Testis (tissue), 3 donors: ENCODE measurements around the gene DRG1. TPM values are rescaled to one million over a fixed set of nuclear protein-coding genes. Genes with fewer than 3 reads are reported as not detected.

Experiments used
- DNase-seq: peaks from one replicate; pipeline ENCODE4 v3.0.0-alpha.2; 2019
- H3K27ac ChIP-seq, 2 donors: fragments of 200-600 bp; sonication (generic); one replicate each; pipeline ENCODE4 v1.5.1; 2019
- H3K27me3 ChIP-seq: fragments of 200-600 bp; sonication (generic); one replicate; pipeline ENCODE4 v1.5.1; 2019
- H3K36me3 ChIP-seq: fragments of 200-600 bp; sonication (generic); one replicate; pipeline ENCODE4 v1.5.1; 2017; ENCODE audit warnings: low read depth; ENCODE audit errors: missing control alignments
- H3K4me1 ChIP-seq: fragments of 200-600 bp; sonication (generic); one replicate; pipeline ENCODE4 v1.5.1; 2019
- H3K4me3 ChIP-seq, 2 donors: fragments of 200-600 bp; sonication (generic); one replicate each; pipeline ENCODE4 v1.5.1; 2017 to 2019
- H3K9me3 ChIP-seq: fragments of 200-600 bp; sonication (generic); one replicate; pipeline ENCODE4 v1.5.1; 2017
- POLR2A ChIP-seq: fragments of 450-650 bp; IDR thresholded peaks from one replicate; pipeline ENCODE4 v1.6.1; 2017; ENCODE audit warnings: antibody characterized with exemption, mild to moderate bottlenecking, moderate library complexity
- WGBS, 2 donors: methylation state at CpG; one replicate each; pipeline ENCODE4 v1.1.5; 2018; 5-methylcytosine and 5-hydroxymethylcytosine counted together
- intact Hi-C: fragments of 100-400 bp; cut with DNase I; formaldehyde crosslinking; loops from one replicate; pipeline ENCODE4 v1.15.1; 2023; ENCODE audit warnings: low total_unique reads
- polyA plus RNA-seq: library from polyadenylated mRNA; stranded (reverse); fragments of 350-450 nt; fragmentation: Illumina TruSeq; extraction: RNeasy Lipid Tissue Mini Kit (QIAGEN cat#74804); gene quantifications from one replicate; pipeline ENCODE4 v1.2.3, GENCODE V29; 2014; ENCODE audit warnings: low read depth, low replicate concordance; ENCODE audit not compliant: insufficient read depth
- total RNA-seq, 2 donors: library from RNA; depleted of rRNA; stranded (reverse); fragments of >200 nt; gene quantifications; one replicate each; pipeline ENCODE4 v1.2.3, GENCODE V29; 2016
- TF ChIP-seq, protein P1 (sequence below), 3 experiments: fragments of 450-650 bp in 2 of 3; fragments of 200-600 bp in 1 of 3; sonication (generic) in 1 of 3; IDR thresholded peaks; one replicate each; pipeline ENCODE4 v1.5.1; 2016 to 2019; ENCODE audit warnings: antibody characterized with exemption in 3 of 3, mild to moderate bottlenecking in 2 of 3, moderate library complexity in 1 of 3

DRG1 gene
- total and polyA plus RNA-seq, 3 donors from 2014 or later: 148 to 399 (median 165) TPM

DNA sequence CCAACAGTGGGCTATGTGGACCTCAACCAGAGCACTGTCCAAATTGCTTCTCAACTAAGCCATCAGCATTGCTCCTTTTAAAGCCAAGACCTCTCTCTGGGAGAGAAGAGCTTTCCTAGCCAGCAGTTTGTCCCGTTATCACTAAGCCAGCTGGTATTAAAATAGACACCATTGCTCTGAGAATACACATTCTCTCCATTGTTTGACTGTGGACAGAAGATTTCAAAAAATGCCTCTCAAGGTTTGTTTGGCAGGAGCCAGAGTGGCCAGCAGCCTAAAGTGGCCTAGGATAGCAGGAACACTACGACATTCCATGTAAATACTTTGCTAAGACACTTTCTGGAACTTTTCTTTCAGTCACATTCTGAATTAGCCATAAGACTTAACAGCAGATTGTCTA, 49.0 kb downstream of the DRG1 start:
- no peak for DNase-seq
- TF ChIP-seq POLR2A: no peak
- TF ChIP-seq, protein P1, sequence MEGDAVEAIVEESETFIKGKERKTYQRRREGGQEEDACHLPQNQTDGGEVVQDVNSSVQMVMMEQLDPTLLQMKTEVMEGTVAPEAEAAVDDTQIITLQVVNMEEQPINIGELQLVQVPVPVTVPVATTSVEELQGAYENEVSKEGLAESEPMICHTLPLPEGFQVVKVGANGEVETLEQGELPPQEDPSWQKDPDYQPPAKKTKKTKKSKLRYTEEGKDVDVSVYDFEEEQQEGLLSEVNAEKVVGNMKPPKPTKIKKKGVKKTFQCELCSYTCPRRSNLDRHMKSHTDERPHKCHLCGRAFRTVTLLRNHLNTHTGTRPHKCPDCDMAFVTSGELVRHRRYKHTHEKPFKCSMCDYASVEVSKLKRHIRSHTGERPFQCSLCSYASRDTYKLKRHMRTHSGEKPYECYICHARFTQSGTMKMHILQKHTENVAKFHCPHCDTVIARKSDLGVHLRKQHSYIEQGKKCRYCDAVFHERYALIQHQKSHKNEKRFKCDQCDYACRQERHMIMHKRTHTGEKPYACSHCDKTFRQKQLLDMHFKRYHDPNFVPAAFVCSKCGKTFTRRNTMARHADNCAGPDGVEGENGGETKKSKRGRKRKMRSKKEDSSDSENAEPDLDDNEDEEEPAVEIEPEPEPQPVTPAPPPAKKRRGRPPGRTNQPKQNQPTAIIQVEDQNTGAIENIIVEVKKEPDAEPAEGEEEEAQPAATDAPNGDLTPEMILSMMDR (IDR thresholded peaks at IDR 0.05): no peak
- no peaks in the 10 kb centered on the region for H3K27me3 ChIP-seq
- no peak overlapping the region for H3K4me3 ChIP-seq
- intact Hi-C loops: no loop called here
- H3K9me3 ChIP-seq: no peaks in the 10 kb centered on the region
- 53 to 70% methylated on average over 2 of the region's 2 CpGs for WGBS, 2 donors
- no peak overlapping the region for H3K27ac ChIP-seq
- no peaks in the 10 kb centered on the region for H3K36me3 ChIP-seq
- H3K4me1 ChIP-seq: peaks cover 4% of the 10 kb centered on the region

DNA sequence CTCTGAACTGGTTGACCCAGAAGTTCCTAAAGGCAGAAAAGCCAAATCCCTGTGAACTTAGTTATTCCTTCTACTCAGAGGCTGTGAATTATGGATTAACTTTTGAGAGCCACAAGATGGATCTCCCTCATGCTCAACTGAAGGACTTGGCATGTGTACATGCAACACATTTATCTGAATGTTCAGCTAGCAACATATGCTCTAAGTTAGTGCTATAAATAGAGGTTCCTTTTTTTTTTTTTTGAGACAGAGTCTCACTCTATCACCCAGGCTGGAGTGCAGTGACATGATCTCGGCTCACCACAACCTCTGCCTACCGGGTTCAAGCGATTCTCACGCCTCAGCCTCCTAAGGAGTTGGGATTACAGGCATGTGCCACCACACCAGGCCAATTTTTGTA, 50.1 kb downstream of the DRG1 start:
- intact Hi-C loops: no loop called here
- DNase-seq: no peak
- Histone ChIP-seq H3K4me1 (no peaks in the 10 kb centered on the region), H3K4me3 (no peak overlapping the region), H3K36me3 (no peaks in the 10 kb centered on the region), H3K27me3 (no peaks in the 10 kb centered on the region), H3K9me3 (no peaks in the 10 kb centered on the region), H3K27ac (no peak overlapping the region)
- 88 to 90% methylated on average over 4 of the region's 4 CpGs for WGBS, 2 donors
- TF ChIP-seq, protein P1 (IDR thresholded peaks at IDR 0.05): no peak
- TF ChIP-seq POLR2A: no peak

DNA sequence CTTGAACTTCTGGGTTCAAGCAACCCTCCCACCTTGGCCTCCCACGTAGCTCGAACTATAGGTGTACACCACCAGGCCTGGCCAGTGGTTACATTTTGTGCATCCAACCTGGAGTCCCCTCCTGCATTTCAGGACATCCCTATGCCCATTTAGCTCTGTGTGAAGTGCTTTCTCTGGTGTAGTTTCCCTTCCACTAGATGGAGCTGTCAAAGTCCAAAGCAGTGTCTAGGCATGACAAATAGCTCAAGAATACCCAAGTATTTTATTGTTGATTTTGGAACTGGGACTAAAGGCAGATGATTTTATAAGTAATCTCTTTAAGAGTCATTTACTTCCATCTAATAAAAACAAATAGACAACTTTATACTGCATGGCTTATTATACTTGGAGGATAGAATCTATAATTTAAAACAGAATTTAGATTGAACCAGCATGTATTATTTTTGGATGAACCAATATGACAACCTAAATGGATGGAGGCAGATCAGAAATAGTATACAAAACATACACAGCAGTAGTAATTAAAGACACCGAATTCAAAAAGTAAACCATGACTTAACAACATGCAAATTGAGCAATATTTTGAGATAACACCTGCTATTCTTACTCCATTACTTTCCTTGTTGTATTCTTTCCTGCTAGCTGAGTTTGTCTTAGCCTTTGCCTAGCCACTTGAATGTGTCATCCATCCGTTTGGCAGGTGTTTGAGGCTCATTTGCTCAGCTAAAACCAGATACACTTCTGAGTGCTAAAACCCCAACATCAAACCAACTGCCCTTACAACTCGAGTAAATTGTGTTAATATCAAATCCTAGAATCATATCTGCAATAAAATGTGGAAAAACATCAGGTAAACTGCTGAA, 52.5 kb downstream of the DRG1 start:
- intact Hi-C loops: no loop called here
- DNase-seq: no peak
- no peaks in the 10 kb centered on the region for H3K27me3 ChIP-seq
- TF ChIP-seq, protein P1 (IDR thresholded peaks at IDR 0.05): no peak
- no peak for TF ChIP-seq POLR2A
- H3K36me3 ChIP-seq: no peaks in the 10 kb centered on the region
- H3K27ac ChIP-seq: no peak overlapping the region
- H3K9me3 ChIP-seq: no peaks in the 10 kb centered on the region
- H3K4me1 ChIP-seq: no peaks in the 10 kb centered on the region
- H3K4me3 ChIP-seq: no peak overlapping the region
- WGBS, 2 donors: 76 to 87% methylated on average over 5 of the region's 5 CpGs

DNA sequence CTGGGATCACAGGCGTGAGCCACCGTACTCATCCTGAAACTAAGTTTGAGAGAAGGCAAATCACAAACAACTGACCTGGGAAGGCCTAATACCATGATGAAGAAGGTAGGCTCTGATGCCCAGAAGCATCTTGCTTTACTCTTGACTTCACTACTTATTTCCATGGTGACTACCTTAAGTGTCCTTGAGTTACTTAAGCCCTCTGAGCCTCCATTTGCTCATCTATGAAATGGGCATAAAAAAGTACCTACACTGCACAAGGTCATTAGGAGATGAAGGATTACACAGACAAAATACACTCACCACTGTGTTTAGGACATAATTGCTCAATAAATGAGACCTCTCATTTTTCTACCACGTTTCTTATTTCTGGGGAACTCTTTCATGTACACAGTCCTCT, 62.3 kb downstream of the DRG1 start:
- no peaks in the 10 kb centered on the region for H3K9me3 ChIP-seq
- no peak overlapping the region for H3K27ac ChIP-seq
- no peak for TF ChIP-seq POLR2A
- TF ChIP-seq, protein P1 (IDR thresholded peaks at IDR 0.05): no peak
- H3K27me3 ChIP-seq: no peaks in the 10 kb centered on the region
- no peaks in the 10 kb centered on the region for H3K4me1 ChIP-seq
- DNase-seq: no peak
- H3K4me3 ChIP-seq: no peak overlapping the region
- H3K36me3 ChIP-seq: no peaks in the 10 kb centered on the region
- intact Hi-C loops: no loop called here
- WGBS, 2 donors: 83 to 96% methylated on average over 3 of the region's 3 CpGs

DNA sequence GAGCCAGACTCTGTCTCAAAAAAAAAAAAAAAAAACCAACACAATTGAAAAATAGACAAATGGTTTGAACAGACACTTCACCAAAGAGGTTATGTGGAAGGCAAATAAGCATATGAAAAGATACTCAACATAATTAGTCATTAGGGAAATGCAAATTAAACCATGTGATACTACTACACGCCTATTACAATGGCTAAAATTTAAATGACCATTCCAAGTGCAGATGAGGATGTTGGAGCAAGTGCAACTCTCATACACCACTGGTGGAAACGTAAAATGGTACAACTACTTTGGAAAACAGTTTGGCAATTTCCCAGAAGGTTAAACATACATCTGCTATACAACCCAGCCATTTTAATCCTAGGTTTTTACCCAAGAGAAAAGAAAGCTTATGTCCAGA, 65.9 kb downstream of the DRG1 start:
- Histone ChIP-seq H3K27me3 (no peaks in the 10 kb centered on the region), H3K4me1 (no peaks in the 10 kb centered on the region), H3K27ac (no peak overlapping the region), H3K36me3 (no peaks in the 10 kb centered on the region), H3K4me3 (no peak overlapping the region), H3K9me3 (no peaks in the 10 kb centered on the region)
- 96 to 100% methylated on average over 2 of the region's 2 CpGs for WGBS, 2 donors
- DNase-seq: no peak
- intact Hi-C loops: no loop called here
- TF ChIP-seq, protein P1 (IDR thresholded peaks at IDR 0.05): no peak
- no peak for TF ChIP-seq POLR2A
